HEK293T (cell line): ENCODE measurements around the gene ARHGEF26.

Experiments
- ARNT ChIP-seq: fragments of 450-650 bp; IDR thresholded peaks from 2 replicates; pipeline ENCODE4 v1.6.1; 2017; ENCODE audit warnings: mild to moderate bottlenecking
- BHLHE40 ChIP-seq: fragments of 450-650 bp; IDR thresholded peaks from 2 replicates; pipeline ENCODE4 v1.6.1; 2016; ENCODE audit warnings: mild to moderate bottlenecking, moderate library complexity, borderline replicate concordance
- FOXK2 ChIP-seq: fragments of 450-650 bp; IDR thresholded peaks from 2 replicates; pipeline ENCODE4 v1.6.1; 2016; ENCODE audit warnings: mild to moderate bottlenecking
- FOXM1 ChIP-seq: fragments of 450-650 bp; IDR thresholded peaks from 2 replicates; pipeline ENCODE4 v1.6.1; 2017; ENCODE audit warnings: mild to moderate bottlenecking, borderline replicate concordance
- HDGF ChIP-seq: fragments of 450-650 bp; IDR thresholded peaks from 2 replicates; pipeline ENCODE4 v1.6.1; 2017; ENCODE audit warnings: antibody characterized with exemption, borderline replicate concordance
- L3MBTL2 ChIP-seq: fragments of 450-650 bp; conservative IDR thresholded peaks from 2 replicates; pipeline ENCODE4 v1.6.1; 2016; ENCODE audit warnings: mild to moderate bottlenecking
- LEF1 ChIP-seq: fragments of 450-650 bp; IDR thresholded peaks from 2 replicates; pipeline ENCODE4 v1.6.1; 2017; ENCODE audit warnings: mild to moderate bottlenecking, borderline replicate concordance
- SUZ12 ChIP-seq: fragments of 450-650 bp; IDR thresholded peaks from 2 replicates; pipeline ENCODE4 v1.6.1; 2016; ENCODE audit warnings: mild to moderate bottlenecking
- TARDBP ChIP-seq: fragments of 450-650 bp; IDR thresholded peaks from 2 replicates; pipeline ENCODE4 v1.6.1; 2016
- ZNF384 ChIP-seq: fragments of 450-650 bp; IDR thresholded peaks from 2 replicates; pipeline ENCODE4 v1.6.1; 2016

- no peak for TF ChIP-seq L3MBTL2
- TF ChIP-seq TARDBP, result no peak
- no peak for TF ChIP-seq BHLHE40
- TF ChIP-seq FOXK2, result no peak
- no peak for TF ChIP-seq SUZ12
- TF ChIP-seq ARNT, result no peak
- no peak for TF ChIP-seq ZNF384
- TF ChIP-seq HDGF, result no peak
- no peak for TF ChIP-seq LEF1
- no peak for TF ChIP-seq FOXM1
Measured at GRCh38 chr3:154273381-154273780, 152.2 kb downstream of the ARHGEF26 start.
